Mesendoderm (in vitro differentiated cells): ENCODE data around the gene SLTM.

Experiments
- DNase-seq: peaks from one replicate; pipeline ENCODE4 v3.0.0; 2013
- H2AK5ac ChIP-seq: 2 replicates; pipeline ENCODE4 v1.6.1; 2013; ENCODE audit warnings: low read length, inconsistent platforms
- H2BK120ac ChIP-seq: 2 replicates; pipeline ENCODE4 v1.6.1; 2013; ENCODE audit warnings: low read depth, mild to moderate bottlenecking, low read length, moderate library complexity, mixed read lengths
- H2BK15ac ChIP-seq: replicated peaks from 2 replicates; pipeline ENCODE4 v1.6.1; 2013; ENCODE audit warnings: low read depth, mild to moderate bottlenecking, moderate library complexity
- H2BK5ac ChIP-seq: 2 replicates; pipeline ENCODE4 v1.6.1; 2013; ENCODE audit warnings: low read length, inconsistent platforms
- H3K18ac ChIP-seq: 2 replicates; pipeline ENCODE4 v1.6.1; 2013; ENCODE audit warnings: mild to moderate bottlenecking, low read length, mixed read lengths
- H3K23ac ChIP-seq: one replicate; pipeline ENCODE4 v1.6.1; 2013; ENCODE audit warnings: low read length
- H3K27ac ChIP-seq: 2 replicates; pipeline ENCODE4 v1.5.1; 2013; ENCODE audit warnings: low read depth, mild to moderate bottlenecking, inconsistent platforms, low read length, moderate library complexity
- H3K27me3 ChIP-seq: 2 replicates; pipeline ENCODE4 v1.6.1; 2013; ENCODE audit warnings: low read length, control low read depth, mild to moderate bottlenecking, inconsistent platforms; ENCODE audit not compliant: insufficient read depth, poor library complexity
- H3K36me3 ChIP-seq: 2 replicates; pipeline ENCODE4 v1.6.1; 2013; ENCODE audit warnings: low read length, inconsistent platforms; ENCODE audit not compliant: control insufficient read depth, insufficient read depth
- H3K4ac ChIP-seq: one replicate; pipeline ENCODE4 v1.6.1; 2013; ENCODE audit warnings: low read depth, mild to moderate bottlenecking, low read length, moderate library complexity
- H3K4me1 ChIP-seq: 2 replicates; pipeline ENCODE4 v1.6.1; 2013; ENCODE audit warnings: low read depth, low read length, inconsistent platforms; ENCODE audit not compliant: control insufficient read depth
- H3K4me2 ChIP-seq: 2 replicates; pipeline ENCODE4 v1.6.1; 2013; ENCODE audit warnings: low read length
- H3K4me3 ChIP-seq: 2 replicates; pipeline ENCODE4 v1.5.1; 2013; ENCODE audit warnings: mild to moderate bottlenecking, low read length
- H3K56ac ChIP-seq: one replicate; pipeline ENCODE4 v1.6.1; 2013; ENCODE audit warnings: low read length
- H3K79me1 ChIP-seq: 2 replicates; pipeline ENCODE4 v1.6.1; 2013; ENCODE audit warnings: low read length, inconsistent platforms
- H3K79me2 ChIP-seq: 2 replicates; pipeline ENCODE4 v1.6.1; 2013; ENCODE audit warnings: mild to moderate bottlenecking, low read length; ENCODE audit not compliant: control insufficient read depth, insufficient read depth
- H3K9ac ChIP-seq: 2 replicates; pipeline ENCODE4 v1.6.1; 2013; ENCODE audit warnings: low read length, inconsistent platforms
- H4K5ac ChIP-seq: one replicate; pipeline ENCODE4 v1.6.1; 2013; ENCODE audit warnings: low read length
- H4K8ac ChIP-seq: one replicate; pipeline ENCODE4 v1.6.1; 2013; ENCODE audit warnings: low read depth, mild to moderate bottlenecking, control low read depth, low read length, moderate library complexity
- WGBS: extraction: QIAGEN DNeasy Blood & Tissue Kit; methylation state at CpG from one replicate; pipeline ENCODE4 v1.1.7; 2013; ENCODE audit warnings: low lambda C conversion rate, missing lambda C conversion rate; ENCODE audit not compliant: insufficient coverage; ENCODE audit errors: extremely low coverage; 5-methylcytosine and 5-hydroxymethylcytosine counted together

The SLTM gene

GRCh38 chr15:58882243-58882642 lies 51.2 kb downstream of the SLTM start:
- no peak overlapping the region for H3K18ac ChIP-seq
- no peak overlapping the region for H2BK15ac ChIP-seq
- WGBS, result no CpG with 5 or more reads among the region's 4 CpGs
- H3K4me2 ChIP-seq, result no peak overlapping the region
- H4K5ac ChIP-seq, result no peak overlapping the region
- no peak overlapping the region for H3K4ac ChIP-seq
- no peaks in the 10 kb centered on the region for H3K79me1 ChIP-seq
- DNase-seq, result no peak
- no peak overlapping the region for H2BK5ac ChIP-seq
- H3K79me2 ChIP-seq, result no peaks in the 10 kb centered on the region
- no peak overlapping the region for H3K9ac ChIP-seq
- H2BK120ac ChIP-seq, result no peak overlapping the region
- H3K36me3 ChIP-seq, result peaks cover 10% of the 10 kb centered on the region
- no peak overlapping the region for H3K56ac ChIP-seq
- no peaks in the 10 kb centered on the region for H3K4me1 ChIP-seq
- no peak overlapping the region for H2AK5ac ChIP-seq
- no peak overlapping the region for H3K4me3 ChIP-seq
- H3K23ac ChIP-seq, result no peak overlapping the region
- H3K27me3 ChIP-seq, result no peaks in the 10 kb centered on the region
- no peak overlapping the region for H4K8ac ChIP-seq
- no peak overlapping the region for H3K27ac ChIP-seq

DNA sequence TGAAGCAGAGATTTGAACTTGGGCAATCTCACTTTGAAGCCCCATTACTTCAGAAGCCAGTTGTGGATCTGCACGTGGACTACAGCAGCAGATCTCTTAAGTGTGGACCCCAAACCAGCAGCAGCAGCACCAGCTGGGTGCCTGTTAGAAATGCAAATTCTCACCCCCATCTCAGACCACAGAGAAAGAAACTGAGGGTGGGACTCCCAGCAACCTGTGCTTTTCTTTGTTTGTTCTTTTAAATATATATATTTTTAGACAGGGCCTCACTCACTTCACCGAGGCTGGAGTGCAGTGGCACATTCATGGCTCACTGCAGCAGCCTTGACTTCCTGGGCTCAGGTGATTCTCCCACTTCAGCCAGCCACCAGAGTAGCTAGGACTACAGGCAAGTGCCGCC lies 53.2 kb downstream of the SLTM start:
- WGBS, result no CpG with 5 or more reads among the region's 3 CpGs
- H3K36me3 ChIP-seq, result peaks cover 9% of the 10 kb centered on the region
- H3K79me2 ChIP-seq, result no peaks in the 10 kb centered on the region

GRCh38 chr15:58877999-58878825 lies 55.3 kb downstream of the SLTM start:
- no peak for DNase-seq
- no peak overlapping the region for H2AK5ac ChIP-seq
- no peaks in the 10 kb centered on the region for H3K79me1 ChIP-seq
- no peaks in the 10 kb centered on the region for H3K4me1 ChIP-seq
- H3K56ac ChIP-seq, result no peak overlapping the region
- H3K4me2 ChIP-seq, result no peak overlapping the region
- no peaks in the 10 kb centered on the region for H3K27me3 ChIP-seq
- no peak overlapping the region for H3K27ac ChIP-seq
- H3K79me2 ChIP-seq, result no peaks in the 10 kb centered on the region
- no peak overlapping the region for H2BK15ac ChIP-seq
- H4K5ac ChIP-seq, result no peak overlapping the region
- H3K4me3 ChIP-seq, result no peak overlapping the region
- H2BK5ac ChIP-seq, result no peak overlapping the region
- no peak overlapping the region for H3K4ac ChIP-seq
- H4K8ac ChIP-seq, result no peak overlapping the region
- H3K23ac ChIP-seq, result no peak overlapping the region
- no CpG with 5 or more reads among the region's 12 CpGs for WGBS
- H3K9ac ChIP-seq, result no peak overlapping the region
- H3K36me3 ChIP-seq, result peaks cover 4% of the 10 kb centered on the region
- no peak overlapping the region for H3K18ac ChIP-seq
- H2BK120ac ChIP-seq, result no peak overlapping the region

More for the DNA sequence above, 53.2 kb downstream of the SLTM start:
- no peak overlapping the region for H3K27ac ChIP-seq
- no peak overlapping the region for H3K4me3 ChIP-seq
- no peaks in the 10 kb centered on the region for H3K79me1 ChIP-seq
- no peaks in the 10 kb centered on the region for H3K4me1 ChIP-seq
- H4K8ac ChIP-seq, result no peak overlapping the region
- no peak overlapping the region for H2BK5ac ChIP-seq
- H3K27me3 ChIP-seq, result no peaks in the 10 kb centered on the region
- H3K4ac ChIP-seq, result no peak overlapping the region
- H2BK120ac ChIP-seq, result no peak overlapping the region
- no peak overlapping the region for H3K4me2 ChIP-seq
- no peak for DNase-seq
- no peak overlapping the region for H2AK5ac ChIP-seq
- H3K23ac ChIP-seq, result no peak overlapping the region
- no peak overlapping the region for H3K56ac ChIP-seq
- H2BK15ac ChIP-seq, result no peak overlapping the region
- H3K18ac ChIP-seq, result no peak overlapping the region
- H3K9ac ChIP-seq, result no peak overlapping the region
- no peak overlapping the region for H4K5ac ChIP-seq

- Histone ChIP-seq H3K27ac (no peak overlapping the region), H3K79me2 (no peaks in the 10 kb centered on the region), H3K18ac (no peak overlapping the region), H3K79me1 (no peaks in the 10 kb centered on the region), H2AK5ac (no peak overlapping the region), H3K4me2 (no peak overlapping the region), H3K4me1 (no peaks in the 10 kb centered on the region), H2BK5ac (no peak overlapping the region), H3K27me3 (no peaks in the 10 kb centered on the region), H3K4me3 (no peak overlapping the region), H4K8ac (no peak overlapping the region), H4K5ac (no peak overlapping the region), H3K56ac (no peak overlapping the region), H3K23ac (no peak overlapping the region), H2BK120ac (no peak overlapping the region), H2BK15ac (no peak overlapping the region), H3K9ac (no peak overlapping the region), H3K4ac (no peak overlapping the region), H3K36me3 (peaks cover 1% of the 10 kb centered on the region)
- DNase-seq, result peak; percentile 22
- WGBS, result 100% methylated on average over 1 of the region's 7 CpGs
Measured at GRCh38 chr15:58876306-58877106, 57.0 kb downstream of the SLTM start.

DNA sequence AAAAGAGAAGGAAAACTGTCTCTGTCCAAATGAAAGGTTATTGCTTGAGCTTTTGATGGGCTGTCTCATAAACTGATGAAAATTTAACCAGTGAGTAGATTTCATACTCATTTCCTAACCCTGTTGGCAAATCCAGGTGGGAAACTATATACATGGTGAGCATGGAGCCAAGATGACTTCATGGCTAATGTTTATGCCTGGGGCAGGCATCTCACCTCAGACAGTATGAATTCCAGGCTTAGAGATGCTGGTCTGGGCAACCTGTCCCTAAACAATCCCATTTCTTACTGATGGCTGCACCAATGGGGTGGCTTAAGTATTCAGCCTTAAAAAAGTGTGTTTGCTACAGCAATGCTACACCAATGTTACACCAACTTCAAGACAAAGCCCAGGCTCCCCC lies 58.1 kb downstream of the SLTM start:
- no peak overlapping the region for H3K23ac ChIP-seq
- no peak overlapping the region for H2AK5ac ChIP-seq
- no peak overlapping the region for H3K27ac ChIP-seq
- no peak overlapping the region for H3K56ac ChIP-seq
- no peak for DNase-seq
- no peak overlapping the region for H3K9ac ChIP-seq
- no peak overlapping the region for H3K18ac ChIP-seq
- H3K27me3 ChIP-seq, result no peaks in the 10 kb centered on the region
- no peak overlapping the region for H3K4ac ChIP-seq
- no peak overlapping the region for H3K4me3 ChIP-seq
- H2BK5ac ChIP-seq, result no peak overlapping the region
- H4K8ac ChIP-seq, result no peak overlapping the region
- no peak overlapping the region for H2BK120ac ChIP-seq
- H3K79me1 ChIP-seq, result no peaks in the 10 kb centered on the region
- no peaks in the 10 kb centered on the region for H3K79me2 ChIP-seq
- H2BK15ac ChIP-seq, result no peak overlapping the region
- H3K4me1 ChIP-seq, result no peaks in the 10 kb centered on the region
- H4K5ac ChIP-seq, result no peak overlapping the region
- H3K4me2 ChIP-seq, result no peak overlapping the region
- peaks cover 1% of the 10 kb centered on the region for H3K36me3 ChIP-seq
